HG02885 (cell line): ENCODE data around the gene CACNA1B.
"Not testable (repeated sequence)": the region's sequence is repeated elsewhere in the genome, so short reads cannot be mapped to it uniquely, and the experiment has no call there.

Source experiments
- ATAC-seq: cut with Tn5 transposase; IDR thresholded peaks from one replicate; pipeline ENCODE4 v1.9.1; 2021; ENCODE audit warnings: mild to moderate bottlenecking; ENCODE audit not compliant: unreplicated experiment, poor library complexity

The CACNA1B gene

GRCh38 chr9:138120511-138121437, 243.2 kb downstream of the CACNA1B start:
- ATAC-seq = no peak

GRCh38 chr9:138121438-138122050, 244.0 kb downstream of the CACNA1B start:
- no peak for ATAC-seq

GRCh38 chr9:138122201-138122600, 244.6 kb downstream of the CACNA1B start:
- no peak for ATAC-seq

GRCh38 chr9:138122676-138123075, 245.1 kb downstream of the CACNA1B start:
- ATAC-seq = no peak

GRCh38 chr9:138123086-138123485, 245.5 kb downstream of the CACNA1B start:
- ATAC-seq = no peak

GRCh38 chr9:138126090-138126857, 248.7 kb downstream of the CACNA1B start:
- peak; percentile 95 for ATAC-seq

- peak; percentile 81 for ATAC-seq
Measured at GRCh38 chr9:138126858-138127584, 249.4 kb downstream of the CACNA1B start.

- ATAC-seq = not testable (repeated sequence)
Measured at GRCh38 chr9:138128027-138128426, 250.4 kb downstream of the CACNA1B start.

- ATAC-seq = not testable (repeated sequence)
Measured at GRCh38 chr9:138129318-138129717, 251.7 kb downstream of the CACNA1B start.

- not testable (repeated sequence) for ATAC-seq
Measured at GRCh38 chr9:138132946-138133705, 255.5 kb downstream of the CACNA1B start.

GRCh38 chr9:138134581-138134980, 257.0 kb downstream of the CACNA1B start:
- ATAC-seq = not testable (repeated sequence)

GRCh38 chr9:138139096-138139495, 261.5 kb downstream of the CACNA1B start:
- ATAC-seq = not testable (repeated sequence)

GRCh38 chr9:138140980-138141379, 263.4 kb downstream of the CACNA1B start:
- not testable (repeated sequence) for ATAC-seq

GRCh38 chr9:138142528-138143244, 265.1 kb downstream of the CACNA1B start:
- not testable (repeated sequence) for ATAC-seq

GRCh38 chr9:138143491-138143890, 265.9 kb downstream of the CACNA1B start:
- ATAC-seq = not testable (repeated sequence)

- not testable (repeated sequence) for ATAC-seq
Measured at GRCh38 chr9:138147556-138147955, 270.0 kb downstream of the CACNA1B start.

- ATAC-seq = not testable (repeated sequence)
Measured at GRCh38 chr9:138149672-138150656, 272.4 kb downstream of the CACNA1B start.
